HEK293 (cell line): ENCODE measurements around the gene FGD4.

Experiments used
- CTCF ChIA-PET: fragments of 350-600 bp; formaldehyde crosslinking; extraction: SDS; loops from one replicate; lab custom pipeline; 2021; ENCODE audit warnings: antibody characterized with exemption; lab: Yijun Ruan, JAX
- POLR2A ChIA-PET: fragments of 300-600 bp; formaldehyde crosslinking; extraction: SDS; loops from one replicate; lab custom pipeline; 2020; ENCODE audit warnings: antibody characterized with exemption, inconsistent platforms; lab: Yijun Ruan, JAX
- H3K27ac ChIP-seq: fragments of 200-500 bp; sonication (Bioruptor generic); 2 replicates; pipeline ENCODE4 v1.5.1; 2014; ENCODE audit warnings: low read depth, low read length, control low read depth, inconsistent platforms; ENCODE audit errors: extremely low read depth
- H3K36me3 ChIP-seq, 2 experiments: fragments of 200-500 bp in 1 of 2; sonication (Bioruptor generic) in 1 of 2; 1 replicate in 1 of 2; 2 replicates in 1 of 2; pipeline ENCODE4 v1.5.1; 2014 to 2017; ENCODE audit warnings: inconsistent platforms in 2 of 2, low read length in 2 of 2; ENCODE audit not compliant: control insufficient read depth in 2 of 2, insufficient read depth in 1 of 2
- H3K4me1 ChIP-seq: fragments of 200-500 bp; sonication (Bioruptor generic); 2 replicates; pipeline ENCODE4 v1.5.1; 2014; ENCODE audit warnings: mild to moderate bottlenecking, low read length, inconsistent platforms; ENCODE audit not compliant: control insufficient read depth, insufficient read depth
- H3K4me3 ChIP-seq: 2 replicates; pipeline ENCODE4 v1.5.1; 2011; ENCODE audit warnings: low read depth, mild to moderate bottlenecking, control low read depth, low read length, moderate library complexity
- H3K9me3 ChIP-seq: fragments of 200-500 bp; sonication (Bioruptor generic); 2 replicates; pipeline ENCODE4 v1.5.1; 2014; ENCODE audit warnings: low read depth, low read length, inconsistent platforms; ENCODE audit not compliant: control insufficient read depth, insufficient read depth
- HIC1 ChIP-seq: fragments of 450-650 bp; formaldehyde crosslinking; IDR thresholded peaks from 2 replicates; pipeline ENCODE4 v1.5.1; 2016; ENCODE audit warnings: missing biosample characterization, missing genetic modification characterization
- IKZF3 ChIP-seq: fragments of 450-650 bp; IDR thresholded peaks from 2 replicates; pipeline ENCODE4 v1.5.0; 2018; ENCODE audit warnings: missing biosample characterization, mild to moderate bottlenecking, missing genetic modification characterization, moderate library complexity
- KLF16 ChIP-seq: fragments of 450-650 bp; formaldehyde crosslinking; IDR thresholded peaks from 2 replicates; pipeline ENCODE4 v1.5.1; 2017; ENCODE audit warnings: missing biosample characterization, missing genetic modification characterization
- MZF1 ChIP-seq: fragments of 450-650 bp; formaldehyde crosslinking; IDR thresholded peaks from 2 replicates; pipeline ENCODE4 v1.5.1; 2017; ENCODE audit warnings: missing biosample characterization, missing genetic modification characterization, borderline replicate concordance
- OSR2 ChIP-seq: fragments of 450-650 bp; formaldehyde crosslinking; IDR thresholded peaks from 2 replicates; pipeline ENCODE4 v1.5.1; 2016; ENCODE audit warnings: missing biosample characterization, missing genetic modification characterization
- OVOL3 ChIP-seq: fragments of 450-650 bp; formaldehyde crosslinking; IDR thresholded peaks from 2 replicates; pipeline ENCODE4 v1.5.1; 2016; ENCODE audit warnings: missing biosample characterization, missing genetic modification characterization
- PRDM10 ChIP-seq: fragments of 450-650 bp; formaldehyde crosslinking; IDR thresholded peaks from 2 replicates; pipeline ENCODE4 v1.5.1; 2016; ENCODE audit warnings: missing biosample characterization, missing genetic modification characterization
- SP3 ChIP-seq: fragments of 450-650 bp; formaldehyde crosslinking; IDR thresholded peaks from 2 replicates; pipeline ENCODE4 v1.5.1; 2016; ENCODE audit warnings: missing biosample characterization, missing genetic modification characterization
- SP7 ChIP-seq: fragments of 450-650 bp; formaldehyde crosslinking; IDR thresholded peaks from 2 replicates; pipeline ENCODE4 v1.5.1; 2016; ENCODE audit warnings: missing biosample characterization, missing genetic modification characterization
- ZBTB17 ChIP-seq: fragments of 450-650 bp; formaldehyde crosslinking; IDR thresholded peaks from 2 replicates; pipeline ENCODE4 v1.5.1; 2016; ENCODE audit warnings: missing biosample characterization, missing genetic modification characterization
- ZIC2 ChIP-seq: fragments of 450-650 bp; formaldehyde crosslinking; IDR thresholded peaks from 2 replicates; pipeline ENCODE4 v1.5.1; 2016; ENCODE audit warnings: missing biosample characterization, missing genetic modification characterization
- ZNF175 ChIP-seq: fragments of 450-650 bp; formaldehyde crosslinking; IDR thresholded peaks from 2 replicates; pipeline ENCODE4 v1.5.1; 2016; ENCODE audit warnings: missing biosample characterization, missing genetic modification characterization
- ZNF24 ChIP-seq: fragments of 450-650 bp; formaldehyde crosslinking; IDR thresholded peaks from 2 replicates; pipeline ENCODE4 v1.5.1; 2016; ENCODE audit warnings: missing biosample characterization, missing genetic modification characterization
- ZNF324 ChIP-seq: fragments of 450-650 bp; formaldehyde crosslinking; IDR thresholded peaks from 2 replicates; pipeline ENCODE4 v1.5.1; 2016; ENCODE audit warnings: missing biosample characterization, missing genetic modification characterization
- ZNF341 ChIP-seq: fragments of 450-650 bp; formaldehyde crosslinking; IDR thresholded peaks from 2 replicates; pipeline ENCODE4; 2016; ENCODE audit warnings: low read depth, missing biosample characterization, missing genetic modification characterization
- ZNF366 ChIP-seq: fragments of 450-650 bp; formaldehyde crosslinking; conservative IDR thresholded peaks from 2 replicates; pipeline ENCODE4 v1.5.1; 2016; ENCODE audit warnings: missing biosample characterization, missing genetic modification characterization
- ZNF37A ChIP-seq: fragments of 450-650 bp; IDR thresholded peaks from 2 replicates; pipeline ENCODE4 v1.5.1; 2018; ENCODE audit warnings: missing biosample characterization, missing genetic modification characterization
- ZNF449 ChIP-seq: fragments of 450-650 bp; formaldehyde crosslinking; IDR thresholded peaks from 2 replicates; pipeline ENCODE4 v1.5.1; 2017; ENCODE audit warnings: missing biosample characterization, mild to moderate bottlenecking, missing genetic modification characterization, moderate library complexity
- ZNF501 ChIP-seq: fragments of 450-650 bp; formaldehyde crosslinking; IDR thresholded peaks from 2 replicates; pipeline ENCODE4 v1.5.1; 2016; ENCODE audit warnings: missing biosample characterization, missing genetic modification characterization
- ZNF514 ChIP-seq: fragments of 450-650 bp; formaldehyde crosslinking; IDR thresholded peaks from 2 replicates; pipeline ENCODE4 v1.5.1; 2016; ENCODE audit warnings: missing biosample characterization, missing genetic modification characterization
- ZNF580 ChIP-seq: fragments of 450-650 bp; formaldehyde crosslinking; IDR thresholded peaks from 2 replicates; pipeline ENCODE4 v1.5.1; 2016; ENCODE audit warnings: missing biosample characterization, missing genetic modification characterization
- ZNF585B ChIP-seq: fragments of 450-650 bp; formaldehyde crosslinking; IDR thresholded peaks from 2 replicates; pipeline ENCODE4 v1.5.1; 2016; ENCODE audit warnings: missing biosample characterization, missing genetic modification characterization
- ZNF600 ChIP-seq: fragments of 450-650 bp; formaldehyde crosslinking; IDR thresholded peaks from 2 replicates; pipeline ENCODE4 v1.5.1; 2016; ENCODE audit warnings: missing biosample characterization, missing genetic modification characterization
- ZNF629 ChIP-seq: fragments of 450-650 bp; formaldehyde crosslinking; IDR thresholded peaks from 2 replicates; pipeline ENCODE4 v1.5.1; 2017; ENCODE audit warnings: missing biosample characterization, missing genetic modification characterization
- ZNF639 ChIP-seq: fragments of 450-650 bp; formaldehyde crosslinking; IDR thresholded peaks from 2 replicates; pipeline ENCODE4 v1.5.1; 2016; ENCODE audit warnings: missing biosample characterization, missing genetic modification characterization
- ZNF645 ChIP-seq: fragments of 450-650 bp; formaldehyde crosslinking; IDR thresholded peaks from 2 replicates; pipeline ENCODE4; 2016; ENCODE audit warnings: missing biosample characterization, missing genetic modification characterization
- ZNF670 ChIP-seq: fragments of 450-650 bp; formaldehyde crosslinking; IDR thresholded peaks from 2 replicates; pipeline ENCODE4 v1.5.1; 2016; ENCODE audit warnings: missing biosample characterization, missing genetic modification characterization, low read depth
- ZNF707 ChIP-seq: fragments of 450-650 bp; formaldehyde crosslinking; IDR thresholded peaks from 2 replicates; pipeline ENCODE4 v1.5.1; 2016; ENCODE audit warnings: missing biosample characterization, missing genetic modification characterization
- ZNF785 ChIP-seq: fragments of 450-650 bp; formaldehyde crosslinking; IDR thresholded peaks from 2 replicates; pipeline ENCODE4 v1.5.1; 2016; ENCODE audit warnings: missing biosample characterization, missing genetic modification characterization
- ZNF830 ChIP-seq: fragments of 450-650 bp; IDR thresholded peaks from 2 replicates; pipeline ENCODE4 v1.5.0; 2018; ENCODE audit warnings: missing biosample characterization, missing genetic modification characterization, low read depth, mild to moderate bottlenecking, moderate library complexity

FGD4 gene

GRCh38 chr12:32501835-32502333, 102.5 kb downstream of the FGD4 start:
- POLR2A ChIA-PET: no interaction called here
- H3K4me1 ChIP-seq: peaks cover 16% of the 10 kb centered on the region
- CTCF ChIA-PET: interaction anchor here (0.7 to 1.0 kb wide), 2 partner anchors 156 to 442 kb away, joined by 3 read pairs; no protein-coding TSS in a partner anchor
- peak; percentile 48; the same call in 1 of the 2 replicates for TF ChIP-seq ZNF600 (tag by site-specific recombination)
- no peak for TF ChIP-seq ZNF514 (tag by site-specific recombination)
- TF ChIP-seq ZNF785: no peak
- TF ChIP-seq ZNF639 (tag by site-specific recombination): no peak
- TF ChIP-seq ZNF585B (tag by site-specific recombination): no peak
- TF ChIP-seq OVOL3 (tag by site-specific recombination): no peak
- TF ChIP-seq ZNF324 (tag by site-specific recombination): no peak
- no peak for TF ChIP-seq ZNF830
- no peak for TF ChIP-seq ZNF629
- no peak for TF ChIP-seq OSR2 (tag by site-specific recombination)
- peak; percentile 74; the same call in 1 of the 2 replicates for TF ChIP-seq MZF1 (tag by site-specific recombination)
- no peak for TF ChIP-seq ZNF580 (tag by site-specific recombination)
- peak; percentile 54; the same call in 1 of the 2 replicates for TF ChIP-seq ZBTB17
- no peak for TF ChIP-seq ZNF707 (tag by site-specific recombination)
- 0 out of 2 replicates have a peak, but pooled peaks have one; percentile 44 for TF ChIP-seq IKZF3 (tag by site-specific recombination)
- TF ChIP-seq ZNF449: peak; percentile 91
- TF ChIP-seq KLF16: no peak
- no peak for TF ChIP-seq ZNF645
- 0 out of 2 replicates have a peak, but pooled peaks have one; percentile 62 for TF ChIP-seq ZNF24 (tag by site-specific recombination)
- peak; percentile 48 for TF ChIP-seq ZIC2 (tag by site-specific recombination)
- peak; percentile 59; the same call in 1 of the 2 replicates for TF ChIP-seq PRDM10 (tag by site-specific recombination)
- no peak for TF ChIP-seq ZNF37A (tag by site-specific recombination)
- no peak for TF ChIP-seq ZNF501
- TF ChIP-seq ZNF341 (tag by site-specific recombination): peak; percentile 16; the same call in 1 of the 2 replicates
- TF ChIP-seq HIC1 (tag by site-specific recombination): no peak
- no peak for TF ChIP-seq SP3
- TF ChIP-seq ZNF175: no peak
- TF ChIP-seq ZNF366 (tag by site-specific recombination): 0 out of 2 replicates have a peak, but pooled peaks have one; percentile 15
- TF ChIP-seq ZNF670: no peak
- TF ChIP-seq SP7 (tag by site-specific recombination): no peak

More at GRCh38 chr12:32501835-32502333, 102.5 kb downstream of the FGD4 start:
- no peaks in the 10 kb centered on the region for H3K9me3 ChIP-seq
- no peak overlapping the region for H3K4me3 ChIP-seq
- no peaks in the 10 kb centered on the region for H3K36me3 ChIP-seq
- peak overlapping the region; percentile 32; the same call in 1 of the 2 replicates for H3K27ac ChIP-seq
